Calu3 (cell line): Measurements from ENCODE around the gene RSU1. TPM values are rescaled to one million over a fixed set of nuclear protein-coding genes. Genes with fewer than 3 reads are reported as not detected.

Experiments
- BruUV-seq: library from RNA; stranded (reverse); fragments of 400-500 nt; replicated peaks from 2 replicates; lab custom pipeline; 2021; lab: Mats Ljungman, UMichigan
- CTCF ChIA-PET: fragments of 300-600 bp; sonication (Branson Sonifier 250); formaldehyde crosslinking; loops from one replicate; lab custom pipeline; 2022; ENCODE audit warnings: antibody characterized with exemption; lab: Charles Lee
- DNase-seq: peaks from one replicate; pipeline ENCODE4 v3.0.0; 2022
- H3K27ac Mint-ChIP-seq: one replicate; pipeline ENCODE4 v1.8.0; 2022; ENCODE audit warnings: mixed read lengths; ENCODE audit not compliant: unreplicated experiment
- H3K27me3 Mint-ChIP-seq: one replicate; pipeline ENCODE4 v1.8.0; 2022; ENCODE audit warnings: mixed read lengths; ENCODE audit not compliant: unreplicated experiment
- H3K36me3 Mint-ChIP-seq: one replicate; pipeline ENCODE4 v1.8.0; 2022; ENCODE audit warnings: mild to moderate bottlenecking, moderate library complexity, mixed read lengths; ENCODE audit not compliant: insufficient read depth, unreplicated experiment
- H3K4me1 Mint-ChIP-seq: one replicate; pipeline ENCODE4 v1.8.0; 2022; ENCODE audit warnings: mild to moderate bottlenecking, low read depth, mixed read lengths; ENCODE audit not compliant: unreplicated experiment
- H3K4me3 Mint-ChIP-seq: one replicate; pipeline ENCODE4 v1.8.0; 2022; ENCODE audit warnings: mild to moderate bottlenecking, low read depth, moderate library complexity, mixed read lengths; ENCODE audit not compliant: unreplicated experiment
- H3K9me3 Mint-ChIP-seq: one replicate; pipeline ENCODE4 v1.8.0; 2022; ENCODE audit warnings: low read depth, mixed read lengths; ENCODE audit not compliant: unreplicated experiment
- CTCF ChIP-seq: fragments of 200-600 bp; IDR thresholded peaks from one replicate; pipeline ENCODE4 v1.8.0; 2022; ENCODE audit warnings: antibody characterized with exemption; ENCODE audit not compliant: unreplicated experiment
- intact Hi-C: fragments of 100-400 bp; cut with micrococcal nuclease; formaldehyde crosslinking; loops from one replicate; pipeline ENCODE4 v1.10.0; 2022; ENCODE audit not compliant: unreplicated experiment
- total RNA-seq: library from RNA; stranded (reverse); gene quantifications from 2 replicates; pipeline ENCODE4 v1.2.3, GENCODE V29; 2022

The RSU1 gene
- total RNA-seq, 1 experiment from 2014 or later, result 56.8 TPM

- Mint-ChIP-seq H3K4me3 (no peak overlapping the region), H3K9me3 (no peaks in the 10 kb centered on the region), H3K27me3 (no peaks in the 10 kb centered on the region), H3K36me3 (no peaks in the 10 kb centered on the region), H3K27ac (no peak overlapping the region), H3K4me1 (peaks cover 8% of the 10 kb centered on the region)
- CTCF ChIA-PET, result no interaction called here
- DNase-seq, result no peak
- intact Hi-C loops, result no loop called here
- BruUV-seq, result no TSS peak
- no peak for TF ChIP-seq CTCF
These were observed 164.0 kb downstream of the RSU1 start for GRCh38 chr10:16653224-16653623.

- no peaks in the 10 kb centered on the region for H3K9me3 Mint-ChIP-seq
- no peak overlapping the region for H3K4me3 Mint-ChIP-seq
- DNase-seq, result no peak
- H3K4me1 Mint-ChIP-seq, result peaks cover 8% of the 10 kb centered on the region
- no peaks in the 10 kb centered on the region for H3K27me3 Mint-ChIP-seq
- CTCF ChIA-PET, result no interaction called here
- intact Hi-C loops, result no loop called here
- BruUV-seq, result no TSS peak
- no peaks in the 10 kb centered on the region for H3K36me3 Mint-ChIP-seq
- H3K27ac Mint-ChIP-seq, result no peak overlapping the region
- no peak for TF ChIP-seq CTCF
These were observed 165.1 kb downstream of the RSU1 start for GRCh38 chr10:16652154-16652553.

GRCh38 chr10:16649757-16650156 lies 167.5 kb downstream of the RSU1 start:
- H3K9me3 Mint-ChIP-seq, result no peaks in the 10 kb centered on the region
- intact Hi-C loops, result no loop called here
- H3K36me3 Mint-ChIP-seq, result no peaks in the 10 kb centered on the region
- CTCF ChIA-PET, result no interaction called here
- H3K4me3 Mint-ChIP-seq, result no peak overlapping the region
- no TSS peak for BruUV-seq
- no peak for TF ChIP-seq CTCF
- H3K27ac Mint-ChIP-seq, result no peak overlapping the region
- DNase-seq, result no peak
- H3K27me3 Mint-ChIP-seq, result no peaks in the 10 kb centered on the region
- peaks cover 10% of the 10 kb centered on the region for H3K4me1 Mint-ChIP-seq

GRCh38 chr10:16648366-16648765 lies 168.9 kb downstream of the RSU1 start:
- no peak for DNase-seq
- TF ChIP-seq CTCF, result no peak

More at GRCh38 chr10:16648366-16648765, 168.9 kb downstream of the RSU1 start:
- no TSS peak for BruUV-seq
- Mint-ChIP-seq H3K9me3 (no peaks in the 10 kb centered on the region), H3K27me3 (no peaks in the 10 kb centered on the region), H3K27ac (no peak overlapping the region), H3K36me3 (no peaks in the 10 kb centered on the region), H3K4me3 (no peak overlapping the region), H3K4me1 (peaks cover 23% of the 10 kb centered on the region)
- CTCF ChIA-PET, result interaction anchor here (0.7 kb wide), 1 partner anchor 207 kb away, joined by 4 read pairs; no protein-coding TSS in a partner anchor
- intact Hi-C loops, result no loop called here
